LNCAP (cell line): ENCODE data around the gene RHBDD1.

ENCODE experiments used
- TF ChIP-seq, protein P1 (sequence below): fragments of 450-650 bp; IDR thresholded peaks from 2 replicates; pipeline ENCODE4 v1.5.1; 2017; ENCODE audit warnings: mild to moderate bottlenecking

Gene RHBDD1

DNA sequence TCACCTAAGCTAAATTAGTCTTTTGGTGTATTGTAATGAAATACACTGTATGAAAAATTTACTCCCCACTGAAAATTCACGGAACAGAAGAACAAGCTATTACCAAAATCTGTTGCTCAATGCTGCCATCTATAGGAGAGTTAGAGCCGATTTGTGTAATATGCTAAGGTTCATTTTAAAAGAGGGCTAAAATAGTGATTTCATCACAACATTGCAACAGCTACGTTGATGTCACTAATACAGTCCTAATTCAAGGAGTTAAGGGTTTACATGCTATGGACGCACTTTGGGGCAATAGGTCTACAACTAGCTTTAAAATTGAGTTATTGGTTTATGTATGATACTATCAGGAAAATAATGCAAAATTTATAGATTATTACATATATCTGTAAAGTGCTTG, 33.3 kb upstream of the RHBDD1 start:
- TF ChIP-seq, protein P1, sequence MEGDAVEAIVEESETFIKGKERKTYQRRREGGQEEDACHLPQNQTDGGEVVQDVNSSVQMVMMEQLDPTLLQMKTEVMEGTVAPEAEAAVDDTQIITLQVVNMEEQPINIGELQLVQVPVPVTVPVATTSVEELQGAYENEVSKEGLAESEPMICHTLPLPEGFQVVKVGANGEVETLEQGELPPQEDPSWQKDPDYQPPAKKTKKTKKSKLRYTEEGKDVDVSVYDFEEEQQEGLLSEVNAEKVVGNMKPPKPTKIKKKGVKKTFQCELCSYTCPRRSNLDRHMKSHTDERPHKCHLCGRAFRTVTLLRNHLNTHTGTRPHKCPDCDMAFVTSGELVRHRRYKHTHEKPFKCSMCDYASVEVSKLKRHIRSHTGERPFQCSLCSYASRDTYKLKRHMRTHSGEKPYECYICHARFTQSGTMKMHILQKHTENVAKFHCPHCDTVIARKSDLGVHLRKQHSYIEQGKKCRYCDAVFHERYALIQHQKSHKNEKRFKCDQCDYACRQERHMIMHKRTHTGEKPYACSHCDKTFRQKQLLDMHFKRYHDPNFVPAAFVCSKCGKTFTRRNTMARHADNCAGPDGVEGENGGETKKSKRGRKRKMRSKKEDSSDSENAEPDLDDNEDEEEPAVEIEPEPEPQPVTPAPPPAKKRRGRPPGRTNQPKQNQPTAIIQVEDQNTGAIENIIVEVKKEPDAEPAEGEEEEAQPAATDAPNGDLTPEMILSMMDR = peak; percentile 65

DNA sequence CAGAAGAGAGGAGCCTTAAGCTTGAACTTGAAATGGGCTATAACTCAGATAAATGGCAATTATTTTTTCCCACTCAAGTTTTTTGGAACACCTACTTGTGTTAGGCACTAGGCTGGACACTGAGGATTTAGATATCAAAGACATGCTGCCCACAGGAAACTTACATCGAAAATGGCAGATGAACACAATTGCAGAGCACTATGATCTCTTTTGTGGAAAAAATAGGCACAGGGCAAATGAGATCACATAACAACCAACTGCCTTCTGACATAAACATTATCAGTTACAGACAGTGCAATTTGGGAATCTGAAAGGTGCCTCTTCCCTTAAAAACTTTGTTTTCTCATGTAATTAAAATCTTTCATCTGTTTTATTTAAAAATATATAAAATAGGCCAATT, 32.4 kb upstream of the RHBDD1 start:
- TF ChIP-seq, protein P1 = no peak

DNA sequence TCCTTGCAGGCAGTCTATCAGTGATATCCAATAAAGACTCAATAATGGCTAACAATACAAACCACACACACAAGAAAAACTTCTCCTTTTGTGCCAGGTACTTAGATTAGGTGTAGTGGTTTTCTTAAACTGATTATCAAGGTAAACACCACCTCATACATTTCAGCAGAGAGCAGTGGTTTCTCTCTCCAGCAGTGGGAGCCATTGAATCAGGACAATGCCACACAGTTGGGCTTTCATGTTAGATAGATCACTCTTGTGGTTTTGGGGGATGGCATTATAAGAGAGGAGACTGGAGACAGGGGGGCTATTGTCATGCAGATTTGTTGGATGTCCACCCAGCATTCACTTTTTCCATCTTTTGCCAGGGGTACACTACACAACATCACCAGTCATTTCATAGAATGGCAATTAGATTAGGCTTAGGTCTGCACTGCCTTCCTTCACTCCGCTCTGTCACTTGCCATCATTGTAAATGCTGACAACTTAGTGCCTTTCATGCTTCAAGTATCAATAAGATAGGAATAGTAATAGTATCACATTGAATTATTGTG, 22.6 kb upstream of the RHBDD1 start:
- TF ChIP-seq, protein P1 = peak; percentile 48

DNA sequence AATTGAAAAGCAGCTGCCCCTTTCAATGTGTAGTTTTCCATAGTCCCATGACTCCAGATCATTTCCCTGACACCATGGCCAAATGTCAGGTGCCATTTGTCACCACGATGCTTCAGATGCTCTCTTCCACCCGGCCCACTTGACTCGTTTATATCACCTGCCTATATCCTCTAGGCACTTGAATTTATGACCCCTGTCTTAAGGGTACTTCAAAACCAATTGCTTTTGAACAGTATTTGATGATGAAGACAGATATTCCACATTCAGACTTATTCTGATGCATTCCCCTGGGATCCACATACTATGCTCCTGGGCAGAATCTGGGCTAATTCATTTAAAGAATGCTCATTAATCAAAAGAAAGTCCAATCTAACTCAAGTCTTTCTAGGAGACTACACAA, 16.9 kb upstream of the RHBDD1 start:
- TF ChIP-seq, protein P1 = no peak

DNA sequence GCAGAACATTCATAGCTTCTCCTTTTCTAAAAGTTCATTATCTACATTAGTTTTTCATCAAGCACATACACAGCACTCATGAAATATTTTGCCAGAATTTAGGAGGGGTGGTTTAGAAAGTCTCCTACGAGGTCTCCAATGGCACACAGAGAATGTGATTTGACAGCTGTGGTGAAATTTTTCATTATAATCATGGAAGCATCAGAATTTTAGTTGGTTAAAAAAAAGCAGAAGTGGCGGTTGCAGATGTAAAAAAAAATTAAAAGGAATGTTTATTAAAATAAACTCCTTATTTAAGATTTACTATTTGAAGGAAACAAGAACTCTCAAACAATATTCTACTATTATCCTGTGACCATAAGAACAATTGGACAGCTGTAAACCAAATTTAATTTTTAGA, 10.8 kb upstream of the RHBDD1 start:
- TF ChIP-seq, protein P1 = no peak

DNA sequence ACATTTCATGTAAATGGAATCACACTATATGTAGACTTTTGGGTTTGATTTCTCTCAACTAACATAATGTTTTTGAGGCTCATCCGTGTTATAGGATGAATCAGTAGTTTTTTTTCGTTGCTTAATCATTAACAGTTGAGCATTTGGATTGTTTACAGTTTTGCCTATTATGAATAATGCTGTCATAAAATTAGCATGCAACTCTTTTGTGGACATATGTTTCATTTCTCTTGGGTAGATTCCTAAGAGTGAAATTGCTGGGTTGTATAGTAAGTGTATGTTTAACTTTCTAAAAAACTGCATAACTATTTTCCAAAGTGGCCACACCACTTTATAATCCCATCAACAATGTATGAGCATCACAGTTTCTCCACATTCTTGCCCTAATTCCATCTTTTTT, 7.7 kb upstream of the RHBDD1 start:
- TF ChIP-seq, protein P1 = no peak

DNA sequence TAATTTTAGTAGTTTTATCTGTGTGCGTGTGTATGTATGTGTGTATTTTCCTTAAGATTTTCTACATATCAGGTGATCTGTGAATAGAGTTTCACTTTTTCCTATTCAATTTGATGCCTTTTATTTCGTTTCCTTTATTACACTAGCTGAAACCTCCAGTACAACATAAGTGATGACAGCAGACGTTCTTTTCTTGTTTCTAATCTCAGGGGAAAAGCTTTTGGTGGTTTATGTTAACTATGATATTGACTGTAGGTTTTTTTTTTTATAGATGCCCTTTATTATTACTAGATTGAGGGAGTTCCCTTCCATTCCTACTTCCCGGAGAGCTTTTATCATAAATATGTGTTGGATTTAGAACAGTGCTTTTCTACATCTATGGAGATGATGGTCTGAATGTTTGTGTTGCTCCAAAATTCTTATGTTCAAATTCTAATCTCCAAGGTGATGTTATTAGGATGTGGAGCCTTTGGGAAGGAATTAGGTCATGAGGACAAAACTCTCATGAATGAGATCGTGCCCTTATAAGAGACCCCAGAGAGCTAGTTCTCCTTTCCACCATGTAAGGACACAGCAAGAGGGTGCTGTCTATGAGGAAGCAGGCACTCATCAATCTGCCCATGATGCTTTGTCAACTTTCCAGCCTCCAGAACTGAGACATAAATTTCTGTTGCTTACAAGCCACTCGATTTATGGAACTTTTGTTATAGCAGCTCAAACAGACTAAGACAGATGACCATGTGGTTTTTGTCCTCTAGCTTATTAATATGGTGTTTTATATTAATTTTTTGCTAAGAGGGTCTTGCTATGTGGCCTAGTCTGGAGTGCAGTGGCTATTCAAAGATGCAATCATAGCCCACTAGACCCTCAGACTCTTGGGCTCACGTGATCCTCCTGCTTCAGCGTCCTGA, 5.9 kb upstream of the RHBDD1 start:
- TF ChIP-seq, protein P1 = no peak
